Activated gamma-delta T cell treated with anti-CD3 and anti-CD28 coated beads, Interleukin-2, amount 50 U/mL, for 16 hours (primary cell): Measurements from ENCODE around the gene CABCOCO1.

ENCODE experiments used
- DNase-seq: peaks from one replicate; pipeline ENCODE4 v3.0.0-alpha.2; 2020; ENCODE audit warnings: low read depth

The CABCOCO1 gene

DNA sequence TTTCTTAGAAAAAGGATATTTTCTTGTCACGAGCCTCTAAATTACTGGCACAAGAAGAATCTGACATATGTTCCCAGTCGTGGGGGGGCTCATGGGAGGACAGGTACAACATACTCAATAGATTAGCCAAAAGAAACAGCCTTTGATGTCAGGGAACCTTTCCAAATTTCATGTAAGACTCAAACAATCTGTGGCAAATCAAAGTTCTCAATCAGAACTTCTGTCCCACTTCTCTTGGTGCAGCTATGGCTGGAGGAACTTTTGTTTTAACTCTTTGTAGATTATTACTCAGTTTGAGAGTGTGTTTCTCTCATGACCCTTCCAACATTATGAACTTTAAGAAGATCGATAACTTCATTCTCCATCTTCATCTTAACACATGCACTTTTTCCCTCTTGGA is 124.4 kb downstream of the CABCOCO1 start:
- no peak for DNase-seq

DNA sequence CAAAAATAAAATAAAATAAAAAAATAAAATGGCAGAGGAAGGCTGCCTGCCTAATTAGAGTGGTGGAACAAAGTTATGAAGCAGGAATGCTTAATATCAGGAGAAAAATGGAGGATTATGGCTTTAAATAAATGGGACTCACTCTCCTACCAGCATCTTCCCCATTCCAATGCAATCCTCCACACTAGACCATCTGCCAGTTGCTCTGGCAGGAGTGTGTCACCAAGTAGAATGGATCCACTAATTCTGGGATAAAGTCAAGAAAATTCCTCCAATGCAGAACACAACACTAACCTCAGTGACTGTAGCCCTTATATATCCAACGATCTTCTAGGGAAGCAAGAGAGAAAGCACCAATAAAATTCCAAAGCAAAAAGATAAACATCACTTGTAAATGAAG is 126.3 kb downstream of the CABCOCO1 start:
- no peak for DNase-seq

DNA sequence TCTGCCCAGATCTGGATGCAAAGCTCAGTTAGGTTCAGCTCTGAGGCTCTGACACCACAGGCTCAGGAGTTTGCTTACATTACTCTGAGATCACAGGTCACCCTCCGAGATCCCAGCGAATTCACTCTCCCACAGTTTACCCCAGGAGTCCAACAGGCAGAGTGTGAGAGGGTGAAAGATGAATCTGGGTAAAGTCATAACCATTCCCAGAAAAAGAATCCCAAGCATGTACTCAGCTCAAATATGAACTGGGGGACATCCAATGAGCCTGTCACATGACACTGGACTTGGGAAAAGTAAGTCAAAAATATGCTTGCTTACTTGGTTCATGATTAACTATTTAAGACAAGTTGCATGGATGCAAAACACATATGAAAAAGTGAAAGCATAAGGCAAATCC is 128.5 kb downstream of the CABCOCO1 start:
- no peak for DNase-seq

DNA sequence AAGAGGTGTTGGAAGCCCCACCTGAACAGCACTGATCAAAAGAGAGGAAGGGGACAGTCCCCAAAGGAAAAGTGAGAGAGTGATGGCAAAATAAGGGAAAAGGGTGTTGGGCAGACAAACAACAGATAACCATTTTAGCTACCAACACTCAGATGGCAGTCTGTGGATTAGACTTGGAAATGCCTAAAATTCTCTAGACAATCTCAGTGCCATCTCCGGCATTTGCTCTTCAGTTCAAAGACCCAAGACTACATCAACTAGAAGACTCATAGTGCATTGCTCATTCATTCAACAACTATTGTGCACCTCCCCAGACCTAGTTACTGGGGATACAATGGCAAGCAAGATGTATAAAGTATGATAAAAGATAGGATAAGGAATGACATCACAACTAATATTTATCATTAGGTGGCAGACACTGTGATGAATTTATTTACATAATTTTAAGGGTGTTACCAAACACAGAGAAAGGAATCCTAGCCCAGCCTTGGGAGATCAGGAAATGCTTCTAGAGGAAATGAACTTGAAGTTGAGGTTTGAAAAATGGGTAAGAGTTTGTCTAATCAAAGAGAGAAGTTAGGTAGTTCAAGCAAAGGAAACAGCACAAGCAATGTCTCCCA is 129.5 kb downstream of the CABCOCO1 start:
- DNase-seq: no peak

DNA sequence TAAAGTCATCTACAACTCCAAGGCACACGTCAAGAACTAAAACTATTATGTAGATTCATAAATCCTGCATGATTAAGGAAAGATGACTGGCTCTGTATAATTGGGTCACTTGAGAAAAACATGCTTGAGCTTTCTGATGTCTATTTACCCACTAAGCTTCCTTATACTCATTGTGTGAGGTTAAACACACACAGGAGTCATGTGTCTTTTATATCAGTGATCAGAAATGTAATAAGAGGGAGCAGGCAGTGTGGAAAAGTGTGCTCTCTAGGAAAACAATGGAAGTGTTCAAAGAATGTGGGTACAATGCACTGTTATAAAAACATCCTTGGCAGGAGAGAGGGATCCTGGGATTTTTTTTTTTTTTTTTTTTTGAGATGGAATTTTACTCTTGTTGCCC is 130.2 kb downstream of the CABCOCO1 start:
- no peak for DNase-seq

DNA sequence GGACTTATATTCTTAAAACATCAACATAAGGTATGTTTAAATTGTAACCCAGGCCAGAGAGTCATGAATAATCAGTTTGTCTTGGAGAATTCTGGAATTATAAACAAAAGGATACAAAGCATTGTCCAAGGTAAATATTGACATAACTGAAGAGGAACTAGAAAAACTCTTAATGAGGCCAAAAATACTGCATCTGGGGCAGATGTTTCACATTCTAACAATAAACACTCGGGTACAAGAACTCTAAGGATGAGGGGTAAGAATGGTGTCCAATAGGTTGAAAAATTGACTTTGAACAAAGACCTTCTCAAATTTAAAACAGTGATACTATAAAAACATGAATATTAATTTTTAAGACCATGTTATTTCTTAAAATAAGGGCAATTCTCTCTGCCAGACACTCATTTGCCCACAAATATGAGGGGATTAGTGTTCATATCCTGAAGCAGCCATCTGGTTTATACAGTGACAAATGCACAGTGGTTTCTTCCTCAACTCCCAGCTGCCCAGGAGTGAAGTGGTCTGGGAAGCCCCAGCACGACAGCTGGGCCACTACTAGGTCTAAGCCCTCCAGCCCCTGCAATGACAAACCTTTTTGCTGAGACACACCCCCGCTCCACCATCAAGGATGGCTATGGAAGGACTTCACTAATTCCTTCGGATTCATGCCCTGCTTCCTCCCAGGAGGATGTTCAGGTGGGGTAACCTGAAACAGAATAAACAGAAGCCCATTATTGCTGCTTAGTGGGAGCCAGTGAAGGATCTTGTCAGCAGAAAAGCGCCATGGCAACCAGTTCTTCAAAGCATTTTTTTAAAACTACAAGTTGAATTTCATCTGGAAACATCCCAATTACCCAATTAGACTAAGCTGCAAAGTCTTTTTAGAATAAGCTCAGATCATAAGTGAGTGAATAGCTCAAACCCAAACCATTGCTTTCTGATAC is 131.3 kb downstream of the CABCOCO1 start:
- DNase-seq: no peak

DNA sequence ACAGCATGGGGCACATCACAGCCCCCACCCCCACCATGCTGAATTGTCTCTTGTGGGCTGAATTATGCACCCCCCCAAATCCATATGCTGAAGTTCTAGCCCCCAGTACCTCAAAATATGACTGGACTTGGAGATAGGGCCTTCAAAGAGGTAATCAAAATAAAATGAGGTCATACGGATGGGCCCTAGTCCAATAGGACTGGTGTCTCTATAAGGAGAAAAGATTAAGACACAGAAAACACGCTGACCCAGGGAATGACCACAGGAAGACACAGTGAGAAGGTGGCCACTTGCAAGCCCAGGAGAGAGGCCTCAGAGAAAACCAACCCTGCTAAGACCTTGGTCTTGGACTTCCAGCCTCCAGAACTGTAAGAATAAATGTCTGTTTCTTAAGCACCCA is 132.4 kb downstream of the CABCOCO1 start:
- no peak for DNase-seq

DNA sequence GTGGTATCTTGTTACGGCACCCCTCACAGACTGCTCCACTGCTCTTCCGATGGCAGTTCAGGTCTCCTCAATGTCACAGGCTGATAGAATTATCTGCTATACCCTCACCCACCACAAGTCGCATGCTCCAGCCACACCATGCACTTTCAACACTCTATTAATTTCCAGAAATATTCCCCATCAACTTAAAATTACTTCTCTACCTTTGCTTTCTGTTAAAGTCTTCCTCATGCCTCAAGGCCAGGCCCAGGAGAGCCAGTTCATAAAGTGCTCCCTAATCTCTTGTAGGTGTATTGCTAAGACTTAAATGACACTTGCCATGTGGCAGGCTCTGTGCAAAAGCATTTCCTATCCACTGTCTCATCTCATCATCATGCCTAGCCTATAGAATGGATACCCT is 132.8 kb downstream of the CABCOCO1 start:
- DNase-seq: no peak

DNA sequence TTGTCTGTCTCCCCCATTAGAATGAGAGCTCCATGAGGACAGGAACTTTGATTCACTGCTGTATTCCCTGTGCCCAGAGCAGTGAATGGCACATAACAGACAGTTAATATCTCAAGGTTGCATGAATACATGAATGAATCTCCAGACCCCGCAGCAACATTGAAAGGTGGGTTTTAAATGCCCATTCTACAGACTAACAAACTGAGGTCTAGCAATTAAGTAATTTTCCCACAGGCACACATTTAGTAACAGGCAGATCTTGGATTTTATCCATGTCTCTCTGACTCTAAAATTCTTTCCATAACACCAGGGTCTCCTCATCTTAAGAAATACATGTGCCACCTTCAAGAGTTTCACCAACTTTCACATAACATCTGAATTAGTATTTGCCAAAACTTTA is 134.1 kb downstream of the CABCOCO1 start:
- no peak for DNase-seq

DNA sequence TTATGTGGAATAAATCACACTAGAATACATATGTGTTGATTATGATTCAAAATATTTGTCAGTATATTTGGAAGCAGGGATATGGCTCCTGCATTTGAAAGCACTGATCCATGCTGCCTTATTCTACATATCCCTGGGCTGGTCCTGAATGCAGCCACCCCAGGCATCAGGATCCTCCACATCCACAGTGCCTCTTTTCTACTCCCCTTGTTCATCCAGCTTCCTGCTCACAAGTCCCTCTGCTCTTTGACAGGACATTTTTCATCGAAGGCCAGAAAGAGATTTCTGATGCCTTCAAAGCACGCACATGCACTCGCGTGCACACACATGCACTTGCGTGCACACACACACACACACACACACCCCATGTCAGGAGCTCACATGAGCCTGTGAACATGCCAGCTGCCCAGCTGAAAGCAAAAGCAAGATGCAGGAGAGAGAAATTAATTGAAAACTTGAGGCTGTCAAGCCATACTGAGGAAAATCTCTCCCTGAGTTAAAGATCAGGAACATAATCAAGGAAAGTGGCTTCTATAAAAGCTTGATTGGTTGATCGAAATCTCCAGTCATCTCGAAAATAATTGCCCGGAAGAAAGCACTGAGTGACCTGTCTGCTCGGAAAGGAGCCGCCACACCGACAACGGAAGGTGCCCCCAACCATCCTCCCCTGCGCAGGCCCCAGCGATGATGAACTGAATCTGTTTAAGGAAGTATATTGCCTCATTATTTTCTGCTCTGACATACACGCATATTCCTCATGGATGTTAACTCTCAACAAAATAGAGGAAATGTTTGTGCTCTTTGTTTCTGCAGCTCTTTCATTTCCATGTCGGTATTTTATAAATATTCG is 134.8 kb downstream of the CABCOCO1 start:
- DNase-seq: no peak

DNA sequence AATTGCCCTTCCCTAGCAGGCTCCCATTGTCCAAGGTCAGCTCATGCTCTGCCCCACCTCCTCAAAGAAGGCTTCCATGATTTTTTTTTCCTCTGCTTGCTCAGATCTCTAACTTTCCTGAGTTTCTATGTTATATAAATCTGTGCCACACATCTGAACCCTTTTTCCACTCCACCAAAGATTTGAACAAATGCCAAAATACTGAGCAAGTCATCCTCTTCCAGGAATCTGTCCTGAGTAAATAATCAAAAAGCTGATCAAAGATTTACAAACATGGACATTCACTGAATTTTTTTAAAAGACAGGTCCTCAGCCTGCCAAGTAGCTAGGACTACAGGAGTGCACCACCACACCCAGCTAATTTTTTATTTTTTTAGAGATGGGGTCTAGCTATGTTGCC is 136.0 kb downstream of the CABCOCO1 start:
- DNase-seq: no peak

DNA sequence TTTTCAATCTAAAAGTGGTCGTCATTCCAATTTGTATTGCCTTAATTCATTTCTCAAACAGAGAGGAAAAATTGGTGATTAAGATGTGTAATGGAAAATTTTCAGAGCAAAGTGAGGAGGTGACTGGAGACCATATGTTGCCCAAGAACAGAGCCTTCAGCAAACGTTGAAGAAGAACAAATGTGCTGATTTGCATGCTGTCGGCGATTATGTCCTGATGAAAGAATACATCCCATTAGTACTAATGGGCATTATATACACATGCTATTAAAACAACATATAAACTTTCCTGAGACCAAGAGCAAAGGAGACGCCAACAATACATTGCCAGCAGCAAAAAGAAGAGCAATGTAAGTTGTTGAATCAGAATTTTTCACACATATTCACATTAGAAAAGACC is 138.8 kb downstream of the CABCOCO1 start:
- DNase-seq: no peak

DNA sequence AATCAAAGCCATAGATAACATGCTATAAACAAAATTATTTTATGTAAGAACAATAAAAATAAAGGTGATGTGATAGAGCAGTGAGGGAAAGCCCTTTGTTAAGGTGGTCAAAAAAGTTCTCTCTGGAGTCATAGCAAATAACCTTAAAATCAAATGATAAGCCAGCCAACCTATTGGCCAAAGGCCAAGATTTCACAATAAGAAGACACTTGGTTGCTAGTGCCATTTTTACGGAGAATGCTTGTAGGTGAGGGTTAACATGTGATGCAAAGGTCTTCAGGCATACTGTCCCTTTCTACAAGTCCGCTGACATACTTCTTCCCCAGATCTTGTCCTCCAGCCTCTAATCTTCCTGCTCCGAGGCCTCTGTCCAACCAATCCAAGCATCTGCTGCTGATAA is 140.5 kb downstream of the CABCOCO1 start:
- DNase-seq: no peak

DNA sequence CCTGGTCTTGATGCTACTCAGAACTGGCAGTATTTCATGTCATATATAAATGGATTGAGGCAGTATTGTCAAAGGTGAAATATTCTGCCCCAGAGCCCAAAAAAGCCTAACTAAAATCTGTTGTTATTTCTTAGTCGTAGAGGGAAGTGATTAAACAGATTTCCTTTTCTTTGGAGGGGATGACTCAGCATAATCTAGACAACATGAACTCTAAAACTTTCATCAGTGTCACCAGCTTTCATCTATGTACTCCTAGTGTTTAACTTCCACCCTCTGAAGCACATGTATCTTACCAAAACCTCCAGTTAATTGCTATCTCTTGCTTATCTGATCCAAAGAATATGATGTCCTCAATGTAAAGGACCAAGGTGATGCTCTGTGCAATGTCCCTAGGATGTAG is 141.7 kb downstream of the CABCOCO1 start:
- DNase-seq: no peak

DNA sequence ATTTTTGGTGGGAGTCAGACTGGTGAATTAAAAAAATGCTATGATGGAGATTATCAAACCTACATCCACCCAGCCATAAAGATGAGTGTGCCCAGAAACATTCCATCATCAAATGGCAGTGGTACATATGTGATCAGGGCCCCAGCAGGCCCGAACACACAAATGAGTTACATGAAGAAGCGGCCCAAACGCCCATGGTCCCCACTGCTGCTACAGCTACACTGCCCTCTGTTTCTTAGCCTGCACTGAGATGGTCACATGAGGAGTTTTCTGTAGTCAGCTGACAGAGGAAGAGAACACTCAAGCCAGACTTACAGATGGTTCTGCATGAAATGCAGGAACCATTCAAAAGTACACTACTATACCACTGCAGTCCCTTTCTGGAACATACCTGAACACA is 142.4 kb downstream of the CABCOCO1 start:
- DNase-seq: no peak

DNA sequence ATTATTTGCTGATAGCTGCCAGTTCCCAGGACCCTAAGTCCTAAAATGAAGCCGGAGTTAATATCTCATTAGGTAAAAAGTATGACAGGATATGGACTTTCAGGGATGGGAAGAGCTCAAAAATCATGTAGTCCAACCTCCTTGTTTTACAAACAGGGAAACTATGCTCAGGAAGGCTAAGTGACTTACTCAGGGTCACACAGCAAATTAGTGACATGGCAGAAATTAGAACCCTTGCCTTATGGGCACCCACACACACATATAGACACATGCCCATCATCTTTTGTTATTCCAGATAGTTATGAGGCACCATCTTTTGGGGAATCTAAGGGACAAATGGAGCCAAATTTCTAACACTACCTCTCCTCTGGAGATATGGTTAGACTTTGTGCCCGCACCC is 147.5 kb downstream of the CABCOCO1 start:
- DNase-seq: no peak

DNA sequence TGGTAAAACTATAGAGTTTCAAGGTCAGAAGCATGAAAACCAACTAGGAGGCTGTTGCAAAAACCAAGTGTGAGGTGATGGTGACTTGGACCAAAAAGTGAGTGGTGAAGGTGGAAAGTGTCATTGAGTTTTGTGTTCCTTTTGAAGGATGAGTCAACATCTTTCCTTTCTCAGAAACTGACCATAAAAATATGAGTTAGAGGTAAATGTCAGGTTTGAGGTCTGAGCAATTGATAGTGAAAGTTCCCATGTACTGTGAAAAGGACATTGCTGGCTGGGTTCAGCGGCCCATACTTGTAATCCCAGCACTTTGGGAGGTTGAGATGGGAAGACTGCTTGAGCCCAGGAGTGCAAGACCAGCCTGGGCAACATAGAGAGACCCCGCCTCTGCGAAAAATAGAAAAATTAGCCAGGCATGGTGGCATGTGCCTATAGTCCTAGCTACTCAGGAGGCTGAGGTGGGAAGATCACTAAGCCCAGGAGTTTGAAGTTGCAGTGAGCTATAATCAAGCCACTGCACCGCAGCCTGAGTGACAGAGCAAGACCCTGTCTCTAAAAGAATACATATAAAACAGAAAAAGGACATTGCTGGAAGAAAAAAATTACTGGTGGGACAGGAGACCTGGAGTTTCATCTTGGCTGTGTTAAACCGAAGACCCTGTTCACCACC is 149.5 kb downstream of the CABCOCO1 start:
- DNase-seq: no peak

DNA sequence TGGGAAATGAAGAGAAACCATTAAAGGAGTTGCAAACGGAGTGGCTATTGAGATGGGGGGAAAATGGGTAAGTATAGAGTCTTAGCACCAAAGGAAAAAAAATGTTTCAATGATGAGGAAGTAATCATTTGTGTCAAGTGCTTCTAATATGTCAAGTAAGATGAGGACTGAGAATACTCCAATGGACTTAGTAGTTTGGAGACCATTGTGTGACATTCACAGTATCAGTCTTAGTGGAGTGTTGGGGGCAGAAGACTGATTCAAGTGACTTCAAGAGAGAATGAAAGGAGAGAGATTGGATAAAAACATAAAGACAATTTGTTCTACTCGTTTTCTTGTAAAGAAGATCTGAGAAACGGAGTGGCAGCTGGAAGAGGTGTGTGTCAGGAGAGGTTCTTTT is 150.2 kb downstream of the CABCOCO1 start:
- no peak for DNase-seq

DNA sequence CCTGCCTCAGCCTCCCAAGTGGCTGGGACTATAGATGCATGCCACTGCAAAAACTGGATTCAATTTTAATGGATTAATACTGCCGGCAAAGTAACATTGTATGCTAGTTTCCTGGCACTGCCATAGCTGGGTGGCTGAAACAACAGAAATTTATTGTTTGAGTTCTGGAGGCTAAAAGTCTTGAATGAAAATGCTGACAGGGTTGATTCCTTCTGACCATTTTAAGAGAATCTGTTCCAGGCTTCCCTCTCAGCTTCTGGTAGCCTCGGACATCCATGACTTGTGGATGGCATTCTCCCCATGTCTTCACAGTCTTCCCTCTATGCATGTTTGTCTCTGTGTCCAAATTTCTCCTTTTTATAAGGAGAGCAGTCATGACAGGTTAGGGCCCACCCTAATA is 151.4 kb downstream of the CABCOCO1 start:
- DNase-seq: no peak

DNA sequence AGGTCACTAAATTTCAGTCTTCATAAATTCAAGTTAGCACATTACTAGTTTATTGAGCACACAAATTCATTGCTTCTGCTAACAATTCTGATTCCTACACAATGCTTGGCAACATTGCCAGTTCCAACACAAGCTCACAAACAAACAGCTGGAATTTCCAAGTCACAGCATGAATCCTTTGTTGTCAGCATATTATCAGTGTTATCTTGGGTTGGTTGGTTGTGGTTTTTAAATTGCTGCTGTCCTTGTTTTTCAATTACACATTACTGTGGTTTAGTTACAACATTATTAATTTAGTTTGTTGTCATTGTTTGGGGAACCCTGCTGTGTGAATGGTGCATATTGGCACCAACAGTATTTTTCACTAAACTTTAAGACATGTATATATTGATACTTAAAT is 152.8 kb downstream of the CABCOCO1 start:
- DNase-seq: no peak
